Adipocyte (in vitro differentiated cells): Measurements from ENCODE around the gene SPEF2.

ENCODE experiments used
- DNase-seq: peaks from one replicate; pipeline ENCODE4 v3.0.0-alpha.2; 2015; ENCODE audit warnings: low read depth
- H3K27me3 ChIP-seq: replicated peaks from 2 replicates; pipeline ENCODE4 v1.7.0; 2013; ENCODE audit warnings: mild to moderate bottlenecking, low read length, moderate library complexity; ENCODE audit not compliant: control insufficient read depth, insufficient read depth
- H3K36me3 ChIP-seq: 2 replicates; pipeline ENCODE4 v1.7.0; 2013; ENCODE audit warnings: low read length, mild to moderate bottlenecking, moderate library complexity; ENCODE audit not compliant: control insufficient read depth, insufficient read depth, severe bottlenecking
- H3K4me1 ChIP-seq: 2 replicates; pipeline ENCODE4 v1.7.0; 2013; ENCODE audit warnings: mild to moderate bottlenecking, low read length, moderate library complexity; ENCODE audit not compliant: control insufficient read depth, insufficient read depth
- H3K4me3 ChIP-seq: 2 replicates; pipeline ENCODE4 v1.7.0; 2013; ENCODE audit warnings: mild to moderate bottlenecking, low read length, moderate library complexity
- H3K9ac ChIP-seq: 2 replicates; pipeline ENCODE4 v1.7.0; 2013; ENCODE audit warnings: mild to moderate bottlenecking, low read length, moderate library complexity
- H3K9me3 ChIP-seq: 2 replicates; pipeline ENCODE4 v1.7.0; 2013; ENCODE audit warnings: mild to moderate bottlenecking, low read length, moderate library complexity; ENCODE audit not compliant: control insufficient read depth

Gene SPEF2

GRCh38 chr5:35679357-35679756, 61.7 kb downstream of the SPEF2 start:
- H3K9me3 ChIP-seq: no peaks in the 10 kb centered on the region
- H3K9ac ChIP-seq: no peak overlapping the region
- H3K4me3 ChIP-seq: no peak overlapping the region
- H3K27me3 ChIP-seq: no peaks in the 10 kb centered on the region
- peaks cover 2% of the 10 kb centered on the region for H3K36me3 ChIP-seq
- no peaks in the 10 kb centered on the region for H3K4me1 ChIP-seq
- DNase-seq: peak; percentile 41

- Histone ChIP-seq H3K4me3 (no peak overlapping the region), H3K9me3 (no peaks in the 10 kb centered on the region), H3K36me3 (no peaks in the 10 kb centered on the region), H3K9ac (no peak overlapping the region), H3K4me1 (no peaks in the 10 kb centered on the region), H3K27me3 (no peaks in the 10 kb centered on the region)
- no peak for DNase-seq
Measured at GRCh38 chr5:35681911-35682310, 64.2 kb downstream of the SPEF2 start.

GRCh38 chr5:35683466-35683865, 65.8 kb downstream of the SPEF2 start:
- Histone ChIP-seq H3K4me3 (no peak overlapping the region), H3K36me3 (no peaks in the 10 kb centered on the region)
- DNase-seq: no peak

GRCh38 chr5:35685161-35685560, 67.5 kb downstream of the SPEF2 start:
- H3K4me1 ChIP-seq: no peaks in the 10 kb centered on the region
- H3K36me3 ChIP-seq: no peaks in the 10 kb centered on the region
- no peaks in the 10 kb centered on the region for H3K27me3 ChIP-seq
- H3K9me3 ChIP-seq: no peaks in the 10 kb centered on the region
- H3K9ac ChIP-seq: no peak overlapping the region
- no peak for DNase-seq
- no peak overlapping the region for H3K4me3 ChIP-seq

More at GRCh38 chr5:35683466-35683865, 65.8 kb downstream of the SPEF2 start:
- Histone ChIP-seq H3K4me1 (no peaks in the 10 kb centered on the region), H3K27me3 (no peaks in the 10 kb centered on the region), H3K9me3 (no peaks in the 10 kb centered on the region), H3K9ac (no peak overlapping the region)

GRCh38 chr5:35687961-35688360, 70.3 kb downstream of the SPEF2 start:
- DNase-seq: no peak
- Histone ChIP-seq H3K4me1 (no peaks in the 10 kb centered on the region), H3K36me3 (no peaks in the 10 kb centered on the region), H3K27me3 (no peaks in the 10 kb centered on the region), H3K9ac (no peak overlapping the region), H3K4me3 (no peak overlapping the region), H3K9me3 (no peaks in the 10 kb centered on the region)

GRCh38 chr5:35694481-35694880, 76.8 kb downstream of the SPEF2 start:
- peaks cover 11% of the 10 kb centered on the region for H3K4me1 ChIP-seq
- DNase-seq: no peak
- no peak overlapping the region for H3K9ac ChIP-seq
- no peaks in the 10 kb centered on the region for H3K27me3 ChIP-seq
- H3K4me3 ChIP-seq: no peak overlapping the region
- peaks cover 4% of the 10 kb centered on the region for H3K36me3 ChIP-seq
- H3K9me3 ChIP-seq: no peaks in the 10 kb centered on the region

- Histone ChIP-seq H3K36me3 (peaks cover 4% of the 10 kb centered on the region), H3K4me3 (no peak overlapping the region), H3K9me3 (no peaks in the 10 kb centered on the region), H3K4me1 (peaks cover 11% of the 10 kb centered on the region), H3K9ac (no peak overlapping the region), H3K27me3 (no peaks in the 10 kb centered on the region)
- DNase-seq: no peak
Measured at GRCh38 chr5:35698047-35698808, 80.6 kb downstream of the SPEF2 start.

GRCh38 chr5:35707659-35708058, 90.0 kb downstream of the SPEF2 start:
- Histone ChIP-seq H3K4me1 (no peaks in the 10 kb centered on the region), H3K9ac (no peak overlapping the region), H3K4me3 (no peak overlapping the region), H3K27me3 (no peaks in the 10 kb centered on the region), H3K9me3 (no peaks in the 10 kb centered on the region), H3K36me3 (peaks cover 6% of the 10 kb centered on the region)
- no peak for DNase-seq

- DNase-seq: no peak
- H3K4me3 ChIP-seq: no peak overlapping the region
- H3K4me1 ChIP-seq: no peaks in the 10 kb centered on the region
- H3K27me3 ChIP-seq: no peaks in the 10 kb centered on the region
- no peaks in the 10 kb centered on the region for H3K9me3 ChIP-seq
- H3K36me3 ChIP-seq: peaks cover 6% of the 10 kb centered on the region
- H3K9ac ChIP-seq: no peak overlapping the region
Measured at GRCh38 chr5:35709688-35710087, 92.0 kb downstream of the SPEF2 start.

- H3K9ac ChIP-seq: no peak overlapping the region
Measured at GRCh38 chr5:35717718-35718117, 100.1 kb downstream of the SPEF2 start.

GRCh38 chr5:35735718-35736117, 118.1 kb downstream of the SPEF2 start:
- H3K4me1 ChIP-seq: peaks cover 14% of the 10 kb centered on the region

More at GRCh38 chr5:35717718-35718117, 100.1 kb downstream of the SPEF2 start:
- H3K27me3 ChIP-seq: no peaks in the 10 kb centered on the region
- no peaks in the 10 kb centered on the region for H3K36me3 ChIP-seq
- no peaks in the 10 kb centered on the region for H3K9me3 ChIP-seq
- DNase-seq: no peak
- no peak overlapping the region for H3K4me3 ChIP-seq
- no peaks in the 10 kb centered on the region for H3K4me1 ChIP-seq

GRCh38 chr5:35736280-35736679, 118.6 kb downstream of the SPEF2 start:
- Histone ChIP-seq H3K36me3 (no peaks in the 10 kb centered on the region), H3K4me3 (no peak overlapping the region), H3K9ac (no peak overlapping the region), H3K4me1 (peaks cover 20% of the 10 kb centered on the region), H3K27me3 (no peaks in the 10 kb centered on the region), H3K9me3 (peaks cover 4% of the 10 kb centered on the region)
- no peak for DNase-seq

More at GRCh38 chr5:35735718-35736117, 118.1 kb downstream of the SPEF2 start:
- Histone ChIP-seq H3K27me3 (no peaks in the 10 kb centered on the region), H3K9me3 (peaks cover 4% of the 10 kb centered on the region), H3K9ac (no peak overlapping the region), H3K4me3 (no peak overlapping the region), H3K36me3 (no peaks in the 10 kb centered on the region)
- no peak for DNase-seq
